Effector CD8-positive, alpha-beta T cell (primary cell): ENCODE measurements around the gene ATP5F1E.

ENCODE experiments used
- DNase-seq: peaks from one replicate; lab custom pipeline; 2025; lab: John Stamatoyannopoulos, UW
- total RNA-seq, 4 experiments: gene quantifications; one replicate each; lab custom pipeline; 2026; lab: John Stamatoyannopoulos, UW

ATP5F1E gene
- 103 to 181 (median 163) reads per million in 4 experiments for total RNA-seq

- DNase-seq, result peak; percentile 92
Observed at GRCh38 chr20:59032023-59032712, at the start of gene ATP5F1E. ATP5F1E (minus strand) TSS chr20:59032335; CDS start chr20:59032251, 84 bp downstream.

- no peak for DNase-seq
Observed at GRCh38 chr20:59081036-59081435, 48.9 kb upstream of the ATP5F1E start.

- no peak for DNase-seq
Observed at GRCh38 chr20:59078231-59078630, 46.1 kb upstream of the ATP5F1E start.

- no peak for DNase-seq
Observed at GRCh38 chr20:59077705-59078104, 45.6 kb upstream of the ATP5F1E start.

GRCh38 chr20:59075934-59076508 lies 43.9 kb upstream of the ATP5F1E start:
- DNase-seq, result no peak

GRCh38 chr20:59074456-59074855 lies 42.3 kb upstream of the ATP5F1E start:
- DNase-seq, result no peak

- DNase-seq, result no peak
Observed at GRCh38 chr20:59073582-59073981, 41.4 kb upstream of the ATP5F1E start.

GRCh38 chr20:59071216-59071615 lies 39.1 kb upstream of the ATP5F1E start:
- DNase-seq, result no peak

GRCh38 chr20:59069026-59069425 lies 36.9 kb upstream of the ATP5F1E start:
- no peak for DNase-seq

- DNase-seq, result no peak
Observed at GRCh38 chr20:59068534-59068933, 36.4 kb upstream of the ATP5F1E start.

- DNase-seq, result no peak
Observed at GRCh38 chr20:59064214-59064722, 32.1 kb upstream of the ATP5F1E start.

- no peak for DNase-seq
Observed at GRCh38 chr20:59063358-59064213, 31.5 kb upstream of the ATP5F1E start.

GRCh38 chr20:59062081-59062480 lies 29.9 kb upstream of the ATP5F1E start:
- DNase-seq, result no peak

GRCh38 chr20:59055302-59055701 lies 23.2 kb upstream of the ATP5F1E start:
- DNase-seq, result no peak

- no peak for DNase-seq
Observed at GRCh38 chr20:59051666-59052185, 19.6 kb upstream of the ATP5F1E start.

- DNase-seq, result no peak
Observed at GRCh38 chr20:59050437-59050836, 18.3 kb upstream of the ATP5F1E start.

- no peak for DNase-seq
Observed at GRCh38 chr20:59048681-59049030, 16.5 kb upstream of the ATP5F1E start.

- DNase-seq, result no peak
Observed at GRCh38 chr20:59047938-59048680, 16.0 kb upstream of the ATP5F1E start.

- no peak for DNase-seq
Observed at GRCh38 chr20:59046862-59047261, 14.7 kb upstream of the ATP5F1E start.

- no peak for DNase-seq
Observed at GRCh38 chr20:59044796-59045195, 12.7 kb upstream of the ATP5F1E start.

GRCh38 chr20:59044295-59044694 lies 12.2 kb upstream of the ATP5F1E start:
- DNase-seq, result no peak

- DNase-seq, result no peak
Observed at GRCh38 chr20:59043698-59044097, 11.6 kb upstream of the ATP5F1E start.
